ENCODE results near the gene C1orf167.

The C1orf167 gene

GRCh38 chr1:11797525-11798216 is 35.7 kb downstream of the C1orf167 start:
- no peak overlapping the region for H3K4me3 ChIP-seq (ENCODE audit: low read depth, low read length)
- TF ChIP-seq CTCF (IDR thresholded peaks at IDR 0.05; ENCODE audit: low read depth, low read length) = no peak
- peak; percentile 31 for DNase-seq (ENCODE audit: low read depth, low spot score)
- in situ Hi-C loops (cut with HindIII; ENCODE audit: low sequenced_read_pairs) = no loop called here

GRCh38 chr1:11799099-11799498 is 37.1 kb downstream of the C1orf167 start:
- TF ChIP-seq CTCF (IDR thresholded peaks at IDR 0.05; ENCODE audit: low read depth, low read length) = no peak
- no peak for DNase-seq (ENCODE audit: low read depth, low spot score)
- H3K4me3 ChIP-seq (ENCODE audit: low read depth, low read length) = no peak overlapping the region
- in situ Hi-C loops (cut with HindIII; ENCODE audit: low sequenced_read_pairs) = no loop called here

GRCh38 chr1:11799896-11800295 is 37.9 kb downstream of the C1orf167 start:
- no peak overlapping the region for H3K4me3 ChIP-seq (ENCODE audit: low read depth, low read length)
- no peak for DNase-seq (ENCODE audit: low read depth, low spot score)
- in situ Hi-C loops (cut with HindIII; ENCODE audit: low sequenced_read_pairs) = no loop called here
- TF ChIP-seq CTCF (IDR thresholded peaks at IDR 0.05; ENCODE audit: low read depth, low read length) = no peak

- no peak overlapping the region for H3K4me3 ChIP-seq (ENCODE audit: low read depth, low read length)
- in situ Hi-C loops (cut with HindIII; ENCODE audit: low sequenced_read_pairs) = no loop called here
- no peak for TF ChIP-seq CTCF (IDR thresholded peaks at IDR 0.05; ENCODE audit: low read depth, low read length)
- DNase-seq (ENCODE audit: low read depth, low spot score) = no peak
Observed at GRCh38 chr1:11800391-11800755, 38.4 kb downstream of the C1orf167 start.

- no peak overlapping the region for H3K4me3 ChIP-seq (ENCODE audit: low read depth, low read length)
- DNase-seq (ENCODE audit: low read depth, low spot score) = no peak
- in situ Hi-C loops (cut with HindIII; ENCODE audit: low sequenced_read_pairs) = no loop called here
- TF ChIP-seq CTCF (IDR thresholded peaks at IDR 0.05; ENCODE audit: low read depth, low read length) = no peak
Observed at GRCh38 chr1:11800756-11801433, 38.9 kb downstream of the C1orf167 start.

GRCh38 chr1:11802616-11802972 is 40.6 kb downstream of the C1orf167 start:
- H3K4me3 ChIP-seq (ENCODE audit: low read depth, low read length) = peak overlapping the region; percentile 58
- no peak for TF ChIP-seq CTCF (IDR thresholded peaks at IDR 0.05; ENCODE audit: low read depth, low read length)
- DNase-seq (ENCODE audit: low read depth, low spot score) = no peak
- in situ Hi-C loops (cut with HindIII; ENCODE audit: low sequenced_read_pairs) = no loop called here
